NCI-H2029 treated with DMSO at 0.1 percent for 48 hours (cell line): ENCODE data around the gene TACC2.

Source experiments
- DNase-seq: peaks from one replicate; lab custom pipeline; 2025; lab: John Stamatoyannopoulos, UW

The TACC2 gene

GRCh38 chr10:122121059-122121458 lies 132.1 kb downstream of the TACC2 start:
- peak; percentile 17 for DNase-seq

- DNase-seq = no peak
Observed at GRCh38 chr10:122122493-122122892, 133.5 kb downstream of the TACC2 start.

GRCh38 chr10:122123186-122123585 lies 134.2 kb downstream of the TACC2 start:
- no peak for DNase-seq

GRCh38 chr10:122124342-122124741 lies 135.4 kb downstream of the TACC2 start:
- DNase-seq = no peak

GRCh38 chr10:122124808-122125207 lies 135.8 kb downstream of the TACC2 start:
- no peak for DNase-seq

- peak; percentile 30 for DNase-seq
Observed at GRCh38 chr10:122126763-122127659, 138.0 kb downstream of the TACC2 start.

GRCh38 chr10:122127943-122128342 lies 139.0 kb downstream of the TACC2 start:
- no peak for DNase-seq

GRCh38 chr10:122128357-122128756 lies 139.4 kb downstream of the TACC2 start:
- no peak for DNase-seq

GRCh38 chr10:122130474-122131110 lies 141.6 kb downstream of the TACC2 start:
- DNase-seq = no peak

GRCh38 chr10:122132331-122132755 lies 143.4 kb downstream of the TACC2 start:
- no peak for DNase-seq

GRCh38 chr10:122132882-122133565 lies 144.1 kb downstream of the TACC2 start:
- DNase-seq = no peak

- no peak for DNase-seq
Observed at GRCh38 chr10:122135251-122136025, 146.5 kb downstream of the TACC2 start.

GRCh38 chr10:122138831-122139625 lies 150.1 kb downstream of the TACC2 start:
- no peak for DNase-seq

- no peak for DNase-seq
Observed at GRCh38 chr10:122139627-122140170, 150.7 kb downstream of the TACC2 start.

- DNase-seq = no peak
Observed at GRCh38 chr10:122140461-122140902, 151.5 kb downstream of the TACC2 start.

- no peak for DNase-seq
Observed at GRCh38 chr10:122140941-122141623, 152.1 kb downstream of the TACC2 start.

GRCh38 chr10:122141821-122142640 lies 153.1 kb downstream of the TACC2 start:
- no peak for DNase-seq

GRCh38 chr10:122142641-122143237 lies 153.8 kb downstream of the TACC2 start:
- no peak for DNase-seq
